ENCODE data around the gene PIEZO2. TPM values are rescaled to one million over a fixed set of nuclear protein-coding genes. Genes with fewer than 3 reads are reported as not detected.

The PIEZO2 gene
- total RNA-seq, 2 experiments from 2014 or later = not detected

- Histone ChIP-seq H3K27me3 (ENCODE audit: control insufficient read depth in 1 of 2, insufficient read depth in 2 of 2, low read length in 2 of 2) (no peaks in the 10 kb centered on the region), H3K9me3 (ENCODE audit: control insufficient read depth in 1 of 2, insufficient read depth in 1 of 2, low read length in 2 of 2) (no peaks in the 10 kb centered on the region), H3K4me3 (ENCODE audit: low read length) (no peak overlapping the region), H3K4me1 (ENCODE audit: insufficient read depth, low read length) (no peaks in the 10 kb centered on the region), H3K36me3 (ENCODE audit: insufficient read depth, low read length) (no peaks in the 10 kb centered on the region), H3K27ac (ENCODE audit: low read depth in 1 of 2, low read length in 2 of 2) (no peak overlapping the region)
- no peaks in the 10 kb centered on the region for H3K36me3 Mint-ChIP-seq (ENCODE audit: low read depth)
- intact Hi-C loops (cut with DNase I, micrococcal nuclease) = no loop called here
- no peaks in the 10 kb centered on the region for H3K9me3 Mint-ChIP-seq
- ATAC-seq (ENCODE audit: poor library complexity) (no peak), DNase-seq (no peak)
- no peak for TF ChIP-seq CTCF (IDR thresholded peaks at IDR 0.05)
- ChIA-PET CTCF (no interaction called here), POLR2A (no interaction called here)
- no peak overlapping the region for H3K27ac Mint-ChIP-seq
- peaks cover 2% of the 10 kb centered on the region for H3K27me3 Mint-ChIP-seq
- no peak overlapping the region for H3K4me3 Mint-ChIP-seq
- no peaks in the 10 kb centered on the region for H3K4me1 Mint-ChIP-seq (ENCODE audit: low read depth)
Observed at GRCh38 chr18:10798727-10799550, 350.4 kb downstream of the PIEZO2 start.

- POLR2A ChIA-PET = no interaction called here
Observed at GRCh38 chr18:10797896-10798295, 351.5 kb downstream of the PIEZO2 start.

GRCh38 chr18:10794771-10795170 lies 354.6 kb downstream of the PIEZO2 start:
- no peak overlapping the region for H3K27ac Mint-ChIP-seq
- H3K4me1 ChIP-seq (ENCODE audit: insufficient read depth, low read length) = no peaks in the 10 kb centered on the region
- intact Hi-C loops (cut with DNase I, micrococcal nuclease) = no loop called here
- no peak overlapping the region for H3K27ac ChIP-seq (ENCODE audit: low read depth in 1 of 2, low read length in 2 of 2)
- DNase-seq (no peak), ATAC-seq (ENCODE audit: poor library complexity) (no peak)
- no peak overlapping the region for H3K4me3 ChIP-seq (ENCODE audit: low read length)
- no peaks in the 10 kb centered on the region for H3K4me1 Mint-ChIP-seq (ENCODE audit: low read depth)
- TF ChIP-seq CTCF (IDR thresholded peaks at IDR 0.05) = no peak
- H3K9me3 ChIP-seq (ENCODE audit: control insufficient read depth in 1 of 2, insufficient read depth in 1 of 2, low read length in 2 of 2) = no peaks in the 10 kb centered on the region
- CTCF ChIA-PET = interaction anchor here (1.5 kb wide), 1 partner anchor 8 kb away, joined by 3 read pairs; no protein-coding TSS in a partner anchor
- POLR2A ChIA-PET = no interaction called here
- H3K4me3 Mint-ChIP-seq = no peak overlapping the region
- H3K27me3 ChIP-seq (ENCODE audit: control insufficient read depth in 1 of 2, insufficient read depth in 2 of 2, low read length in 2 of 2) = peaks cover 0 to 3% of the 10 kb centered on the region in 2 experiments
- peaks cover 15% of the 10 kb centered on the region for H3K27me3 Mint-ChIP-seq
- no peaks in the 10 kb centered on the region for H3K9me3 Mint-ChIP-seq
- H3K36me3 ChIP-seq (ENCODE audit: insufficient read depth, low read length) = no peaks in the 10 kb centered on the region
- no peaks in the 10 kb centered on the region for H3K36me3 Mint-ChIP-seq (ENCODE audit: low read depth)

More at GRCh38 chr18:10797896-10798295, 351.5 kb downstream of the PIEZO2 start:
- ATAC-seq (ENCODE audit: poor library complexity) = no peak
- no peaks in the 10 kb centered on the region for H3K9me3 ChIP-seq (ENCODE audit: control insufficient read depth in 1 of 2, insufficient read depth in 1 of 2, low read length in 2 of 2)
- TF ChIP-seq CTCF (IDR thresholded peaks at IDR 0.05) = no peak
- H3K9me3 Mint-ChIP-seq = no peaks in the 10 kb centered on the region
- no peaks in the 10 kb centered on the region for H3K4me1 Mint-ChIP-seq (ENCODE audit: low read depth)
- no peaks in the 10 kb centered on the region for H3K27me3 ChIP-seq (ENCODE audit: control insufficient read depth in 1 of 2, insufficient read depth in 2 of 2, low read length in 2 of 2)
- H3K27ac Mint-ChIP-seq = no peak overlapping the region
- no peaks in the 10 kb centered on the region for H3K36me3 Mint-ChIP-seq (ENCODE audit: low read depth)
- H3K27me3 Mint-ChIP-seq = peaks cover 6% of the 10 kb centered on the region
- no peak overlapping the region for H3K4me3 ChIP-seq (ENCODE audit: low read length)
- H3K36me3 ChIP-seq (ENCODE audit: insufficient read depth, low read length) = no peaks in the 10 kb centered on the region
- no peak overlapping the region for H3K27ac ChIP-seq (ENCODE audit: low read depth in 1 of 2, low read length in 2 of 2)
- DNase-seq = no peak
- intact Hi-C loops (cut with DNase I, micrococcal nuclease) = no loop called here
- H3K4me1 ChIP-seq (ENCODE audit: insufficient read depth, low read length) = no peaks in the 10 kb centered on the region
- no peak overlapping the region for H3K4me3 Mint-ChIP-seq
- CTCF ChIA-PET = no interaction called here

All from CD4-positive, alpha-beta T cell (primary cell).